DMS153 (cell line): ENCODE measurements around the gene KBTBD3.
"Not testable (repeated sequence)": the region's sequence is repeated elsewhere in the genome, so short reads cannot be mapped to it uniquely, and the experiment has no call there.

Experiments
- DNase-seq: peaks from one replicate; lab custom pipeline; 2025; lab: John Stamatoyannopoulos, UW

KBTBD3 gene

DNA sequence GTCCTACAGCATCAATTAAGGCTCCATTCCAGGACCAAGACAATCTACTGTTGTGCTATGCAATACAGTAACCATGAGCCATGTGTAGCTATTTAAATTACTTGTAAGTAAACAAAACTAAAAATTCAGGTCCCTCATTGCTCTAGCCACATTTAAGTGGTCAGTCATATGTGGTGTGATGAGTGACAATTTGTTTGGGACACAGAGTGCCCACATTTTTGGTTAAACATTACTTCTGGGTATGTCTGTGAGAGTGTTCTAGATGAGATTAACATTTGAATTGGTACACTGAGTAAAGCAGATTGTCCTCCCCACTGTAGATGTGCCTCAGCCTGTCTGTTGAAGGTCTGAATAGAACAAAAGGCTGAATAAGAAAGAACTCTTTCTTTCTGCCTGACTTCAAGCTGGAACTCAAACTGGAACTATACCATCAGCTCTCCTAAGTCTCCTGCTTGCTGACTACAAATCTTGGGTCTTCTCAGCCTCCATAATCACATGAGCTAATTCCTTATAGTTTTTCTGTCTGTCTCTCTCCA, 15.8 kb downstream of the KBTBD3 start:
- no peak for DNase-seq

DNA sequence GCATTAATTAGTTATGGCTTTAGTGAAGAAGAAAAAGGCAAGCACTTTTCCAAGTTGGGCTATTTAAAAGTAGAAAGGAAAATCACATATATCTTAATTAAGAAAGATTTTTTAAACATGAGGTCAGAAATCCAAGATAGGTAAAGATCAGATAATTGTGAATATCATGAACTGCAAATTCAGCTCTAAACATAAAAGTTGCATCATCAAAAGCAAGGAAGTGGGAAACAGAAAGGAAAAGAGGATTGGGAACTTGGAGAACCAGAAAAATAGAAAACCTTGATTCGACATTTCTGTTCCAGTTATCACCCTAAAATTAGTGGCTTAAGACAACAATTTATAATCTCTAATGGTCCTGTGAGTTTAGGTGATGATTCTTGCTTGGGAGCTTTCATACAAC, 17.5 kb downstream of the KBTBD3 start:
- no peak for DNase-seq

DNA sequence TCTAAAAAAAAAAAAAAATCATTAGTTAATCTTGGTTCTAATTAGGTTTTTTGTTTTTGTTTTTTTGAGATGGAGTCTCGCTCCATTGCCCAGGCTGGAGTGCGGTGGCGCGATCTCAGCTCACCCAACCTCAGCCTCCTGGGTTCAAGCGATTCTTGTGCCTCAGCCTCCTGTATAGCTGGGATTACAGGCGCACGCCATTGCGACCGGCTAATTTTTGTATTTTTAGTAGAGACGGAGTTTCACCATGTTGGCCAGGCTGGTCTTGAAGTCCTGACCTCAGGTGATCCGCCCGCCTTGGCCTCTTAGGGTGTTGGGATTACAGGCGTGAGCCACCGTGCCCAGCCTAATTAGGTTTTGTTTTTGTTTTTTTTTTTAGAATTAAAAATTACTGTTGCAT, 18.8 kb downstream of the KBTBD3 start:
- not testable (repeated sequence) for DNase-seq

DNA sequence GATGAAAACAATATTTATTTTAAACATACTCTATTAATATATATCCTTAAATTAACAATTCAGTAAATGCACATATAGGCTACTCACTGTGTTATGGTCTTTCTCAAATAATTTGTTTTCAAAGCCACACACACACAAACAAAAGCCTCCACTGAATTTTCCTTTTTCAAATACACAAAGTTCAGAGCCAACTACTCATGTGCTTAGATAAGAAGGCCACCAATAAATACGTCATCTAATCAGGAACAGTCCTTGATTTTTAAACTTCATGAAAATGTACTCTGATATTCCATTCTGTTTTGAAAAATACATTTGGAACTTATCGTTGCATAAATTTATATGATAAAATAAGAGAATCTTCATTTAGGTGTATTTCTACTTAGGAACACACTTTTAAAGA, 26.0 kb downstream of the KBTBD3 start:
- DNase-seq, result no peak

DNA sequence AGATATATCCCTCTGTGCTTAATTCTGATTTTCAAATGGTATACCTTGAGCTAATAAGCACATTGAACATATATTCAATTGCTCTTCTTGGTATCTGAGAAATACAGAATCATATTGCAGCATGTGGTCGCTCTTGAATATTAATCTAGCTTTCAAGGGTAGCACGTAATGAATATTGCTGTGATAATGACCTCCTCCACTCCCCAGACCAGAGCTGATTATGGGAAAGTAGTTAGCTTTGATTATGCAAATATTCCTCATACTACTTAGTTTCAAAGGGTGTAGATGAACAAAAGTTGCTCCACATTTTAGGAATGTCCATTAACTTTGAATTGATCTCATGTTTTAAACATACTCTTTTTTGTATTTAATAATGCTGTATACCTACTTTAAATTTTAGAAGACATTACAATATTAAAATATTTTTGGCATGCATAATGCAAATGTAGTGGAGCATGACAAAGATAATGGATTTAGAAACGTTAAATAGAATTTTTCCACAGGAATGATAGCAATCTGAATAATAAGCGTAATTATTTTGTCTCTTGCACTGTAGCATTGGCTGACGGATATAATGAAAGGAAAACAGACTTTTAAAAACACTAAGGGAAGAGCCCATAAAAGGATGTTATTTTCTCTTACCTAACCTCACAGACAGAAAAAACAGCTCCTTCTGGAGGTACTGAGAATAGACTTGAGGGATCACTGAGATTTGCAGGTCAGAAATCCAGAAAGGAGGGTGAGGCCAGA, 27.2 kb downstream of the KBTBD3 start:
- DNase-seq, result no peak

DNA sequence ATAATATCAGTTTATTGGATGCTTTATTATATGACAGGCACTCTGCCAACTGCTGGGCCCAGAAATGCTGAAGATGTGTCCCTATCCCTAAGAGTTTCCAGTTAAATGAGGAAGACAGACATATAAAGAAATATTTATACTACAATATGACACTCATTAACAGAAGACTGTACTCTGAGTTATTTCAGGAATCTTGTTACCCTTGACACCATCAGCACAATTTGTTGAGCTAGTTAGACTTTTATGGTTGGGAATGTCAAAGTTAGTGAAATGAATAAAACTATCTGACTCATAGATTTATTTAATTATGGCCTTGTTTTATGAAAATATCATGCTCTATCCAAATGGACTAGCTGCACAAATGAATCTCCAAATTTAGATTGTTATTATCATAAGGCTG, 29.5 kb downstream of the KBTBD3 start:
- DNase-seq, result no peak

DNA sequence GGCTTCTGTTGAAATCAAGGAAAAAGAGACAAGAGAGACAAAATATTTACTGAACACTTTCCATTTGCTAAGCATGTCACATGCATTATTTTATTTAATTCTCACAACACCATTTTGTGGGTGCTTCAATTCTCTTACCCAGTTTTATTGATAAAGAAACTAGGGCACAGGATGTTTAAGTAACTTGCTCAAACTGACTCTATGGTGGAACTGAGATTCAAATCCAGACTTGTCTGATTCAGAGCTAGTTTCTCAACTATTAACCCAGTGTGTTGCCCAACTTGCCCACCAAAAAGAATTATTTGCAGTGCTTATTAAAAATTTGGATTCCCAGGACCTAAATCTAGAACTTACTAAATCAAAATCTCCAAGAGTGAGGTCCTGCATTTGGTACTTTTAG, 33.6 kb downstream of the KBTBD3 start:
- no peak for DNase-seq

DNA sequence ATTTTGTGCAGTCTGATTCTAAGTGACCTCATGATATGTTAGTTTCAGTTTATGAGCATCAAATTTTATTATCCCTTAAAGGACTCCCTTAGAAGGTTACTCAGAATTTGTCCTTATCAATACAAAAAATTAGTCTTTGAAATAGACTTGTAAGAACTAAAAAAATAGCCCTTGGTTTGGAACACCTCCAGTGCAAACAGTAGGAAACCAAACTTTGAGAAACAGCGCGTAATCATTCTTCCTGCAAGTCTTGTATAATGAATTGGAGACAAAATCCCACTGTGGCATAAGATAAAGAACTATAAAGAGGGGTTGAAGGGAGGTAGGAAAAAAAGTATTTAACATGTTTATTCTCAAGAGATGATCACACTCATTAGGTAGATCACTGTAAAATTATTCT, 44.3 kb downstream of the KBTBD3 start:
- DNase-seq, result no peak

DNA sequence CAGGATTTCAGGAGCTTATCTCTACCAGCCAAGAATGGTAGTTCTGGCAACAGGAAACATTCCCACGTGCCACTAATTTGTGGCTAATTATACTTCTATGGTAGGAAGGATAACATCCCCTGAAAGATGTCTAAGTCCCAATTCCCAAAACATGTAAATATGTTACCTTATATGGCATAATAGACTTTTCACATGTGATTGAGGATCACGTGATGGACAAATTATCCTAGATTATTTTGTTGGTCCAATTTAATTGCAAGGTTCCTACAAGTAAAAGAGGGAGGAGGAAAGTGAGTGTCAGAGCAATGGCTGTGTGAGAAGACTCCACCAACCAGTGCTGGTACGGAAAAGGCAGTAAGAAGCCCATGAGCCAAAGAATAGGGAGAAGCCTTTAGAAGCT, 45.2 kb downstream of the KBTBD3 start:
- no peak for DNase-seq

DNA sequence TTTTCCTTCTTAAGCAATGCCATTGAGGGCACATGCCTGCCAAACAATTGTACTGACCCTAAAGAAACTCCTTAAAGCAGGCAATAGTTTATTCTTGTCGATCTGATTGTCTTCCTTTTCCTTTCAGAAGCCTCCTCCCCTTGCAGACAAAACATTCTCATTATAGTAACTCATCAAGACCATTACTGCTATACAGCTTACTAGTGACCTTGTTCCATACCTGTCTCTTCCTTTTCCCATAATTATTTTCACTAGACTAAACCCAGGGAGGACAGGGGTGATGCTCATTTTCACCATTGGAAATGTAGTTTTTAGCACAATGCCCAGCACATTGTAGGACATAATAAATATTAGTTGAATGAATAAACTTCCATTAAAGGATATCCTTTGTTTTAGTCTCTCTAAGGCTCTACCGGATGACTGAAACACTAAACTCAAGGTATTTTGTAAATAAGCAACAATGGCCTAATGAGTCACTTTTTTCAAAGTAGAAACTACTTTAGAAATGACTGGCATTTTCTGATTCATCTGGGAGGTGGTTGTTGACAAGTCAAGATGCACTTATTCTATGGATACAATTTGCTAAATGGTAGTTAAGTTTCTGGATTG, 45.8 kb downstream of the KBTBD3 start:
- no peak for DNase-seq

DNA sequence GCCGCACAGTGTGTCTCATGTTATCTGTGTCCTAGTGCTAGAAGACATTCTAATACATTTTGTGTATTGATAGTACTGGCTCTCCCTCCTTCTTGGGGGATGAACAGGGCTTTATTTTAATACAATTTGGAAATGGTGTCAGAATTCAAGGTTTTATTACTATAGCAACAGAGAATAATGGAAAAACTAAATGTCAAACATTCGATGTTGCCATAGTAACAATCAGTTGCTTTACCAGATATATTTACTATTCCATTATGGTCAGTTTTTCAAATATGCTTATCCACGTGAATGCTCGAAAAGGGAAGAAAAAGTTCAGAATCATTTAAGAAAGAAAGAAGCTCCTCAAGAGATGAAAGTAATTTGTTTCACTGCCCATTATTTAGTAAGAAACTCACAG, 46.5 kb downstream of the KBTBD3 start:
- no peak for DNase-seq

DNA sequence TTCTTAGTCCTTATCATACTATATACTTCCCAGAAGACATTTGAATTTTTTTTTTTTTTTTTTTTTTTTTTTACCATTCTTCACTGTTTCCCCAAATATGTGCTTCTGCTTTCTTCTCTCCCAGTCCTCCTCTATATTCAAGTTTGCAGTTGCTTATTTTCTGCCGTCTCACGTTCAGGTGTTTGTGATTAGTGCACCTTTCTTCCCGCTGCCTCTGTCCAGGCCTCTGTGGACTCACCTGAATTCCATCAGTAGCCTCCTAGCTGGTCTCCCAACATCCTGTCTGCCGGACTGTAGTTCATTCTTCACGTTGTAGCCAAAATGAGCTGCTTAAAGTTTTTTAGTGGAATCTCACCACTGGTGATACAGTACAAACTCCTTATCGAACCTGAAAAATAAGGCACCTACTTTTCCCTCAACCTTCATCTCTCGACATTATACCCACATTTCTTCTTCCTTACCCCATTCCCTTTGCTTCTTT, 54.3 kb downstream of the KBTBD3 start:
- DNase-seq, result no peak

DNA sequence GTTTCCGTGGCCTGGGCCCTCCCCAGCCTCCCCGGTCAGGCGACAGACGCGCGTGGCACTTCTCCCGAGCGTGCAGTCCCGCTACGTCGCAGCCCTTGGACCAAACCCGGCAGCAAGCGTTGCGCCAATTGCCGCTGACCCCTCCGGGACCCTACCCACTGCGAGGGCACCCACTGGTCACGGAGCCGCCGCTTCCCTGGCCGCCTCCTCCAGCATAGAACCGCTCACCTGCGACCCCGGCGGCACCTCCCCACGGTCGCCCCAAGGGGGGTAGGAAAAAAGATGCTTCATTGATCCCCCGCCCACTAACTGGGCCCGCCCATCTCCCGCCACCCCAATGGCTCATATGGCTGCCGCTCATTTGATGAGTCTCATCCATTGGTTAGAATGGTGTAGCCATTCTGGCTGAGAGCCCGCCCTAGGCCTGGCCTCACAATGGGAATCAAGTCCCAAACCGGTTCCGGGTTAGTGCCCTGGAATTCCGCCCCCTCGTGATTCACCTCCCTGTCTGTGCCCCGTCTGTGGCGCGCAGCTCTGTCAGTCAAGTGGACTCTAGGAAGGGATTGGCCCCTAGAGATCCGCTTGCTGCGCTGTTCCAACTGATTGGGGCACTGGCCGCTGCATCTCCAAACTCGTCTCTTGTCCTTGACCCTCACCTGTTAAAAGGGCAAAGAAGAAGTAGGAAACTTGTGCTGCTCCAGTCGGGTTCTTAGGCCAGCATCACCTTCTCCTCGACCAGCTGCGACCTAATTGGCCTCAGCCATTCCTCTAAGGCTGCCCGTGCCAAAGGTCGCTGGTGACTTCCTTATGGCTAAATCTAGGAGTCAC, 55.0 kb downstream of the KBTBD3 start, which contains the start of gene MSANTD4:
TSS of gene MSANTD4 (minus strand) at position 274 of the 828 bp plus-strand sequence. CDS start 11,323 bp downstream, outside the sequence.
- DNase-seq, result peak; percentile 99

DNA sequence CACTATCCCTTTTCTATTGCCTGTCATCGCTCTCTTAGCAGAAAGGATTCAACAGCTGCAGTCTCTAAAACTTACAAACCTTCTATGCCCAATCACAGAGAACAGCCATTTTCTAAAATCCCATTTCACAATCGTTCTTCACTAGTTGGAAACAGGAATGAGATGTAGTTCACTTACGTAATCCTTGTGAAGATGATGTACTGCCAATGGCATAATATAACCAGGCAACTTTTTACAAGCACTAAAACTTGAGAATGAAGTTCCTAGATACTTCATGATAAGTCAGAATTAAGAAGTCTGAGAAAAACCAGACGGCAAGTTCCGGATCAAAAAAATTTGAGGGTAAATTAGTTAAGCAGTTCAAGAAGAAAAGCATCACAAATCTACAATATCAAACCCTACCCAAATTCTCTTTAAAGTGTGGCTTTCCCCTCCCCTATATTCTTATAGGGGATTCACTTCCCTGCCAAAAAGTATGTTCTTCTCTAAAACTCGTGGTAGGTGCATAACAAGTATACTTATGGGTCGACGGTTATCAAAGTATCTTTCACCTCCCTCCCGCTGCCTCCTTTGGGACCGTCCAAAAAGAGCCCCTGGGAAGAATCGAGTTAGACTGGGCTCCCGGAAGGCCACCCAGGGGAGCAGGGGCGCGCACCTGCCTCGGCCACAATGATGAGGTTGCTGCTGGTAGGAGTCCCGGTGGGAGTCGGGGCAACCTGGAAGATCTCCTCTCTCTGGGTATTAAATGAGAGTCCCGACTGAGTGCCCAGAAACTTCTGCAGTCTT, 55.8 kb downstream of the KBTBD3 start:
- no peak for DNase-seq

DNA sequence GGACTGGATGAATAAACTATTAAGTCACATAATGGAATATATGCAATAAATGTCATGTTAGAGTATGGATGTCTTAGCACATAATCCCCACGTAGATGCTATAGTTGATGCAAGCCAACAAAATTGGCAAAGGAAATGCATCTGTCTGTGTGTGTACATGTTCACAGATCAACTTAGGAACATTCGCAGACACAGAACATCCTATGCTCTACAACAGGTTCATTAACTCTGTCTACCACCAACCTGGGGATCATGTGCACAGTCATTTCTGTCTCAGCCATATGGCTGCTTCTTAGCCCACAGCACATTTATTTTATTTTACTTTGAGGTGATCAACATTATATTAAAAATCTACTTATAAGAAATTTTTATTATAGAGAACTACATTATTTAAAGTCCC, 60.1 kb downstream of the KBTBD3 start:
- DNase-seq, result no peak

DNA sequence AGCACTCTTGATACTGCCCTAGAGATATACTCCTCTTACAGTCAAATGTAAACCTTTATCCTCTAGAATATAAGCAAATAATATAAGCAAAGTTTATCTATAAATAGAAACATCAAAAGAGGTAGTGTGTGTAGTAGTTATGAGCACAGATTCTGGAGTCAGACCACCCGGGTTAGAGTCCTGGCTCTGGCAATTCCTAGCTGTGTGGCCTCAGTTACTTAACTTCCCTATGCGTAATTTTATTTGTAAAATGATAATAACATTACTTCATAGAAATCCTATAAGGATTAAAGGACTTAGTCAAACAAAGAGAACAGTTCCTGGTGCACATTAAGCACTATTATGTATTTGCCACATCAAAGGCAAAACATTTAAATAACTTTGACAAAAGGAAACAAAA, 62.1 kb downstream of the KBTBD3 start:
- no peak for DNase-seq

DNA sequence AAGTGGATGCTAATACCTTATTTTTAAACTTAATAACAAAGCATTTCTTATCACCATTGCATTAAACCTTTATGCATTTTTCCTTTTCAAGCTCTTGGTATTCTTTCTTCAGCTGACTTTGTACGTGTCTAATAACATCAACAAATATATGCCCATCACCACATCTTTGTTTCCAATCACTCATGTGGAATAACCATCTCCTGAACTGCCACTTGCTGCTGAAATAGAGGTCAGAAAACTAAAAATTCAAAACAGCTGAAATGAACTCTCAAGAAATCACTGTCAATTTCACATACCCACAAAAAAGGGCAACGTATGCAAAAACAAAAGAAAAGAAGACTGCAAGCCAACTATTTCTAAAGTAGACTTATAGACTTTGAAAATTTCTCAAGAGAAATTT, 62.5 kb downstream of the KBTBD3 start:
- DNase-seq, result no peak

DNA sequence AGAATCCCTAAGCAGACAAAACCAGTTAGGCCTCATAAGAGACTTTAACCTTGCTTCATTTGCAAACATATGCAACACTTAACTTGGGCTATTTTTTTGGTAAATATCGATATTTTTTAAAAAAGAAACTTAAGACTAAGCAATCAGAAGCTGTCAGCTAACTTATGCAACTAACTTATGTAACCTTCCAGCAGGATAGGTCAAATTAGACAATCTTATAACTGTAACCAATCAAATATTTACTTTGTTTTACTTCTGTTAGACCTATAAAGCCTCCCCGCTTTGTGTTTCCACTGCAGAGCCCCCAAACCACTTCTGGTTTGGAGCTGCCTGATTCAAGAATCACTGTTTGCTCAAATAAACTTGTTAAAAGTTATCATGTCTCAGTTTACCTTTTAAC, 63.1 kb downstream of the KBTBD3 start:
- DNase-seq, result no peak

DNA sequence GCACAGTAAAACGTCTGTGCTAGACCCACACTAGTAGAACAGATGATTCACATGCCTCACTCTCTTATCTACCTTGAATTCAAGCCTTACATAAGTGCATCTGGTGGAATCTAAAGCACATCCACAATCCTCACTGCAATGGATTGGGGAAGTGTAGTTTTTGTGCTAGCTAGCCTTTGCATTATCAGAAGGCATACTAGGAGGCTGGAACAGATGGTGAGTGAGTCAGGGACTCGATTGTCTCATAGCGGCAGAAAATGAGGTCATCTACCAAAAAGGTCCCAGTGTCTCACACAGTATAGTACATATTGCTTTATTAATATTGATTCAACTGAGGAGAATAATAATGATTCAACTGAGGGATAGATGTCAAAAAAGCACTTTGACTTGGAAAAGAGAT, 64.4 kb downstream of the KBTBD3 start:
- no peak for DNase-seq

DNA sequence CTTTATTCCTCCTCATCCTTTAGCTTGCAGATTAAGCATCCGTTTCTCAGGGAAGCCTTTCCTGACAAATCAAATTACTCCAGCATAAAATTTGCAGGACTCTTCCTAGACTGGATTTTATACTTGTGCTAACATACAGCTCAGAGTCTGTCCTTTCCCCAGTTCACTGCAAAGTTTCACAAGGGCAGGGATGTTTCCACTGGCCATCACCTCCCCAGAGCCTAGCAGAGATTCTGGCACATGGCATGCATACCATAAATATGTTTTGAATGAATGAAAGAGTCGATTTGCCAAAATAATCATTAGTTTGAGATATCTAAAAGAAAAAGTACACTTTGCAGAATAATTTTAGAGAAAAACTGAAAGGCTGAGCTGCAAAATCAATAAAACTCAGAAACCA, 65.7 kb downstream of the KBTBD3 start:
- no peak for DNase-seq

DNA sequence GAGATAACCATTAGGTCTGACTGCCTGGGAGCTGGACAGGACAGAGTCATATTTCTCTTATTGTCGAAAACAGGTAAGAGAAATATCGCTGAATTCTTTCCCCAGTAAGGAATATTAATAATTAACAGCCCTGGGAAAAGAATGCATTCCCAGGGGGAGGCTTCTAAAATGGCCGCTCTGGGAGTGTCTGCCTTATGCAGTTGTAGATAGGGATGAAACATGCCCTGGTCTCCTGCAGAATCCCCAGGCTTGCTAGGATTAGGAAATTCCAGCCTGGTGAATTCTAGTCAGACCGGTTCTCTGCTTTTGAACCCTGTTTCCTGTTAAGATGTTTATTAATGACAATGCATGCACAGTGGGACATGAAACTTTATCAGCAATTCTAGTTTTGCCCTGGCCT, 74.1 kb downstream of the KBTBD3 start:
- DNase-seq, result not testable (repeated sequence)
